GM19328 (cell line): Measurements from ENCODE around the gene PPM1E.
"Not testable (repeated sequence)": the region's sequence is repeated elsewhere in the genome, so short reads cannot be mapped to it uniquely, and the experiment has no call there.

Source experiments
- ATAC-seq: cut with Tn5 transposase; IDR thresholded peaks from one replicate; pipeline ENCODE4 v1.9.1; 2021; ENCODE audit warnings: mild to moderate bottlenecking, moderate library complexity; ENCODE audit not compliant: unreplicated experiment

Gene PPM1E

GRCh38 chr17:58944166-58944565, 188.5 kb downstream of the PPM1E start:
- ATAC-seq, result no peak

- no peak for ATAC-seq
Measured at GRCh38 chr17:58947411-58947810, 191.8 kb downstream of the PPM1E start.

GRCh38 chr17:58947824-58948223, 192.2 kb downstream of the PPM1E start:
- ATAC-seq, result no peak

GRCh38 chr17:58954358-58954757, 198.7 kb downstream of the PPM1E start:
- not testable (repeated sequence) for ATAC-seq

GRCh38 chr17:58956997-58957724, 201.5 kb downstream of the PPM1E start:
- no peak for ATAC-seq

- not testable (repeated sequence) for ATAC-seq
Measured at GRCh38 chr17:58957725-58958073, 202.0 kb downstream of the PPM1E start.

GRCh38 chr17:58960068-58960467, 204.4 kb downstream of the PPM1E start:
- no peak for ATAC-seq

- ATAC-seq, result no peak
Measured at GRCh38 chr17:58965221-58965620, 209.6 kb downstream of the PPM1E start.

GRCh38 chr17:58966208-58966607, 210.6 kb downstream of the PPM1E start:
- ATAC-seq, result no peak

- ATAC-seq, result no peak
Measured at GRCh38 chr17:58968426-58969061, 212.9 kb downstream of the PPM1E start.

GRCh38 chr17:58969156-58969555, 213.5 kb downstream of the PPM1E start:
- no peak for ATAC-seq

GRCh38 chr17:58969612-58970011, 214.0 kb downstream of the PPM1E start:
- no peak for ATAC-seq

- ATAC-seq, result no peak
Measured at GRCh38 chr17:58970609-58971450, 215.2 kb downstream of the PPM1E start.

- ATAC-seq, result no peak
Measured at GRCh38 chr17:58974354-58974753, 218.7 kb downstream of the PPM1E start.

GRCh38 chr17:58976541-58976940, 220.9 kb downstream of the PPM1E start:
- ATAC-seq, result no peak

- no peak for ATAC-seq
Measured at GRCh38 chr17:58980706-58981481, 225.2 kb downstream of the PPM1E start.

GRCh38 chr17:58982626-58983025, 227.0 kb downstream of the PPM1E start:
- ATAC-seq, result no peak

GRCh38 chr17:58985367-58985766, 229.7 kb downstream of the PPM1E start:
- no peak for ATAC-seq

- ATAC-seq, result no peak
Measured at GRCh38 chr17:58985971-58986370, 230.3 kb downstream of the PPM1E start.

GRCh38 chr17:58989629-58990028, 234.0 kb downstream of the PPM1E start:
- ATAC-seq, result no peak

- ATAC-seq, result no peak
Measured at GRCh38 chr17:58991718-58992331, 236.2 kb downstream of the PPM1E start.
